ENCODE measurements around the gene TMEM260. TPM values are rescaled to one million over a fixed set of nuclear protein-coding genes. Genes with fewer than 3 reads are reported as not detected.
"Not testable (repeated sequence)": the region's sequence is repeated elsewhere in the genome, so short reads cannot be mapped to it uniquely, and the experiment has no call there.

TMEM260 gene
- total RNA-seq, 2 experiments from 2014 or later = 9.6 to 11.9 TPM

DNA sequence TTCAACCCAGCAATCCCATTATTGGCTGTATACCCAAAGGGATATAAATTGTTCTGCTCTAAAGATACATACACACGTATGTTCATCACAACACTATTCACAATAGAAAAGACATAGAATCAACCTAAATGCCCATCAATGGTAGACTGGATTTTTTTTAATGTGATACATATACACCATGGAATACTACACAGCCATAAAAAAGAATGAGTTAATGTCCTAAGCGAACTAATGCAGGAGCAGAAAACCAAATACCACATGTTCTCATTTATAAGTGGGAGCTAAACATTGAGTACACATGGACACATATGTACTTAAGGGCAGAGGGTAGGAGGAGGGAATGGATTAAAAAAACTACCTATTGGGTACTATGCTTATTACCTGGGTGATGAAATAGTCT, 32.1 kb downstream of the TMEM260 start:
- H3K9me3 Mint-ChIP-seq; H3K27me3 Mint-ChIP-seq (ENCODE audit: low read depth); CTCF ChIA-PET; DNase-seq; intact Hi-C loops (cut with micrococcal nuclease); H3K27ac Mint-ChIP-seq; H3K4me3 Mint-ChIP-seq; H3K4me1 Mint-ChIP-seq (ENCODE audit: low read depth): not testable (repeated sequence)
- H3K36me3 Mint-ChIP-seq (ENCODE audit: low read depth) = peaks cover 31% of the 10 kb centered on the region

GRCh38 chr14:56617084-56617483, 37.5 kb downstream of the TMEM260 start:
- Mint-ChIP-seq H3K27me3 (ENCODE audit: low read depth) (no peaks in the 10 kb centered on the region), H3K36me3 (ENCODE audit: low read depth) (peaks cover 24% of the 10 kb centered on the region)

GRCh38 chr14:56630707-56631106, 51.1 kb downstream of the TMEM260 start:
- peaks cover 63% of the 10 kb centered on the region for H3K36me3 Mint-ChIP-seq (ENCODE audit: low read depth)
- H3K4me3 Mint-ChIP-seq = no peak overlapping the region
- H3K4me1 Mint-ChIP-seq (ENCODE audit: low read depth) = no peaks in the 10 kb centered on the region
- no peak for DNase-seq
- CTCF ChIA-PET = no interaction called here
- intact Hi-C loops (cut with micrococcal nuclease) = no loop called here
- H3K27me3 Mint-ChIP-seq (ENCODE audit: low read depth) = no peaks in the 10 kb centered on the region
- peaks cover 9% of the 10 kb centered on the region for H3K9me3 Mint-ChIP-seq
- no peak overlapping the region for H3K27ac Mint-ChIP-seq

More at GRCh38 chr14:56617084-56617483, 37.5 kb downstream of the TMEM260 start:
- no peak overlapping the region for H3K27ac Mint-ChIP-seq
- no peak for DNase-seq
- H3K4me1 Mint-ChIP-seq (ENCODE audit: low read depth) = no peaks in the 10 kb centered on the region
- no peak overlapping the region for H3K4me3 Mint-ChIP-seq
- intact Hi-C loops (cut with micrococcal nuclease) = no loop called here
- H3K9me3 Mint-ChIP-seq = no peaks in the 10 kb centered on the region
- CTCF ChIA-PET = no interaction called here

DNA sequence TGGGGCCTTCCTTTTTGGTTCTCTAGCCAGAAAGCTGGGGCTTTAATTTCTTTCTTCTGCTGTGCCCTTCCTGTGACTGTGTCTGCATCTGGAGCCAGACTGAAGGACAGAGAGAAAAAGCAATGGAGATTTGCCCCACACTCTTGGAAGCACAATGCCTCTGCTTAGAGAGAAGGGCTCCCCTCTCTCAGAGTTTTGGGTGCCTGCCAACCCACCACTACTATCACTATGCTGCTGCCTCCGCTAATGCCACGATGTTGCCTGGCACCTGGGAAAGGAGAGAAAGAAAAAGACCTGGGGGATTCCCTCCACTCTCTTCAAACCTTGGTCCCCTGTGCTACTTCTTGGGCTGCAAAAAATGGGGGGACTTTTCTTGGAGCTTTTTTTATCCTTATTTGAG, 52.6 kb downstream of the TMEM260 start:
- H3K4me1 Mint-ChIP-seq (ENCODE audit: low read depth) = no peaks in the 10 kb centered on the region
- intact Hi-C loops (cut with micrococcal nuclease) = no loop called here
- H3K9me3 Mint-ChIP-seq = peaks cover 9% of the 10 kb centered on the region
- peaks cover 71% of the 10 kb centered on the region for H3K36me3 Mint-ChIP-seq (ENCODE audit: low read depth)
- H3K4me3 Mint-ChIP-seq = no peak overlapping the region
- H3K27me3 Mint-ChIP-seq (ENCODE audit: low read depth) = no peaks in the 10 kb centered on the region
- CTCF ChIA-PET = no interaction called here
- H3K27ac Mint-ChIP-seq = no peak overlapping the region
- DNase-seq = no peak

- H3K36me3 Mint-ChIP-seq (ENCODE audit: low read depth) = peaks cover 73% of the 10 kb centered on the region
- intact Hi-C loops (cut with micrococcal nuclease) = no loop called here
- H3K4me3 Mint-ChIP-seq = no peak overlapping the region
- peaks cover 6% of the 10 kb centered on the region for H3K9me3 Mint-ChIP-seq
- CTCF ChIA-PET = interaction anchor here (0.5 to 1.0 kb wide), 2 partner anchors 54 to 1058 kb away, joined by 3 read pairs; partner anchors contain the start of gene TMEM260
- no peak overlapping the region for H3K27ac Mint-ChIP-seq
- no peaks in the 10 kb centered on the region for H3K27me3 Mint-ChIP-seq (ENCODE audit: low read depth)
- H3K4me1 Mint-ChIP-seq (ENCODE audit: low read depth) = no peaks in the 10 kb centered on the region
- DNase-seq = no peak
These were observed 53.9 kb downstream of the TMEM260 start for GRCh38 chr14:56633544-56633943.

DNA sequence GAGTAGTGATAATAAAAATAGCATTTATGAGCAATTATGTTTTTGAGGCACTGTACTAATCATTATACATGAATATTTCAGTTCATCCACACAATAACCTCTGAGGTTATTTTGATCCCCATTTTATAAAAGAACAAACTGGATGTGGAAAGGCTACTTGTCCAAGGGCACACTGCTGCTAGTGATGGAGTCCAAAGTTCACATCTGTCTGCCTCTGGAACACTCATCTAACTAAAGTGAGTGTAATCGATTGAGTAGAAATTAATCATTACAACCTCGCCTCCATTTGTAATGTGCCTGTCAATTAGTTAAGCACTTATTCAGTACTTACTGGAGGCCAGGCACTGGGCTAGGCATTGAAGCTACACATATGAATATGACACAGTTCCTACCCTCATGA, 55.4 kb downstream of the TMEM260 start:
- intact Hi-C loops (cut with micrococcal nuclease) = no loop called here
- Mint-ChIP-seq H3K27ac (no peak overlapping the region), H3K4me3 (no peak overlapping the region), H3K36me3 (ENCODE audit: low read depth) (peaks cover 78% of the 10 kb centered on the region), H3K27me3 (ENCODE audit: low read depth) (no peaks in the 10 kb centered on the region), H3K4me1 (ENCODE audit: low read depth) (no peaks in the 10 kb centered on the region), H3K9me3 (peaks cover 4% of the 10 kb centered on the region)
- CTCF ChIA-PET = interaction anchor here (0.9 kb wide), 1 partner anchor 145 kb away, joined by 4 read pairs; no protein-coding TSS in a partner anchor
- no peak for DNase-seq

DNA sequence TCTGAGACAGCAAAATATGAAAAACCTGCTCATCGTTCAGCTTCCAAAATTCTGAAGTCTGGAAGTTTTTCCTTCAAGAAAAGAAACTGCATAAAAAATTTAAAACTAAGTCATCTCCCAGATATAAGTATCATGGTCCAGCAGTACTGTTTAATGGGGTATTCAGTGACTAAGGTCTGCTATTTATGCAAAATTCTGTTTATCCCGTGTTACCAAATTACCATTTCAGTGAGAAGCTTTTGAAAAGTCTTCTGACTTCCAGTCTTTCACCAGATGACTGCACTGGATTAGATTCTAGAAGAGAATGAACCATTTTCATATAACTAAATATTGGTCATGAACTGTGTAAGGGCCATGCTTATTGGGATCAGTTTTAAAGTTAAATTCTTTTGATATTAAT, 67.9 kb downstream of the TMEM260 start:
- Mint-ChIP-seq H3K9me3 (no peaks in the 10 kb centered on the region), H3K4me3 (no peak overlapping the region), H3K27me3 (ENCODE audit: low read depth) (no peaks in the 10 kb centered on the region), H3K4me1 (ENCODE audit: low read depth) (no peaks in the 10 kb centered on the region), H3K36me3 (ENCODE audit: low read depth) (peaks cover 8% of the 10 kb centered on the region), H3K27ac (no peak overlapping the region)
- DNase-seq = no peak
- CTCF ChIA-PET = interaction anchor here (0.7 to 0.9 kb wide), 2 partner anchors 157 to 220 kb away, joined by 3 read pairs; no protein-coding TSS in a partner anchor
- intact Hi-C loops (cut with micrococcal nuclease) = no loop called here

DNA sequence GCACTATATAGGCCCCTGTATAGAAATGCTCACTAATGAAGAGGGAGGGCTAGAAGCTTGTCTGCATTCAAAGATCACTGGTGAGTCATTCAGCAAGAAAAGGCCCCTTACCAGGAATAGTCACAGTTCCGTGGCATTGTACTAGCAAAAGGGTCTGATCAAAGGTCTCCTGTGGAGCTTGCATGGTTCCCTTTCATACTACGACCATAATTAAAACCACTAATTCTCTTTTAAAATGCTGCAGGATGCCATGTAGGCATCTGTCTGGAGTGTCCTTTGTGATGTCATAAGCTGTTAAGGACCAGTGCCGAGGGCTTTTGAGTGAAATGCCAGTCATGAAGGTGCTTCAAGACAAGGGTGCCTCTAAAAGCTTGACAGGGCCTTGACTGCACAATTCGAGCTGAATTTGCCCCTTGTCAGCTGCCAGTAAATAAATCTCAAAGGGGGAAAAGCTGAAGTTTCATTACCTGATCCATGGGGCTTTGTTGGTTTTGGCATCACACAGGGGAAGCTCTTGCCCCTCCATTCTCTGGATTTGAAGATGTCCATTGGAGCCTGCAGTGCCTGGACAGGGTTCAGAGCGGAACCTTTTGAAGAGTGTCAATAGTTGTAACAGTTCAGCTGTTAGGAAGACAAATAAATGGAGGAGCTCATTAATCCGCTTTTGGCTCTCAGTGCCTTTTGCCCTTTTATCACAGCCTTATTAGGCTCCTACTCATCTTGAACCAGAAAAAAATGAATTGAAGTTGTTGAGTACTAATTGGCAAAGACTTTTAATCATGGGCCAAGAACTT, 69.1 kb downstream of the TMEM260 start:
- no peak overlapping the region for H3K27ac Mint-ChIP-seq
- intact Hi-C loops (cut with micrococcal nuclease) = no loop called here
- H3K36me3 Mint-ChIP-seq (ENCODE audit: low read depth) = peaks cover 6% of the 10 kb centered on the region
- no peak overlapping the region for H3K4me3 Mint-ChIP-seq
- no peaks in the 10 kb centered on the region for H3K27me3 Mint-ChIP-seq (ENCODE audit: low read depth)
- DNase-seq = no peak
- CTCF ChIA-PET = no interaction called here
- H3K9me3 Mint-ChIP-seq = no peaks in the 10 kb centered on the region
- no peaks in the 10 kb centered on the region for H3K4me1 Mint-ChIP-seq (ENCODE audit: low read depth)

DNA sequence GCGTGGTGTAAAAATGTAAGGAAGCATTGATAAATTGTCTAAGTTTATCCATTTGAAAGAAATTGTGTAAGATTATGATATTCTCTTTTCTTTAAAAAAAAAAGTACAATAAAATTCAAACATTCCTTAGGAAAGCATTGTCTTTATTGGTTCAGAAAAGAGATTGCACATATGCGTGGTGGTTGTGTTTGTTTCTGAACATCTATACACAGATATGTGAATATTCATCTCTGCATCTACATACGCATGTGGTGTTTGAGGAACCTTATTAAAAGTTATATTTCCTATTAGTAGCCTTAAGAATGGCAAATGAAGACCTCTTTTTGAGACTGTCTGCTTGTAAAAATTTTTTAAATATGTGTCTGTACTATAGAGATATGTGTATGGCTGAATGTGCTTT, 69.8 kb downstream of the TMEM260 start:
- DNase-seq = no peak
- Mint-ChIP-seq H3K4me1 (ENCODE audit: low read depth) (no peaks in the 10 kb centered on the region), H3K4me3 (no peak overlapping the region), H3K9me3 (no peaks in the 10 kb centered on the region), H3K36me3 (ENCODE audit: low read depth) (peaks cover 6% of the 10 kb centered on the region), H3K27ac (no peak overlapping the region), H3K27me3 (ENCODE audit: low read depth) (no peaks in the 10 kb centered on the region)
- CTCF ChIA-PET = no interaction called here
- intact Hi-C loops (cut with micrococcal nuclease) = no loop called here

- H3K4me3 Mint-ChIP-seq = no peak overlapping the region
- intact Hi-C loops (cut with micrococcal nuclease) = no loop called here
- H3K4me1 Mint-ChIP-seq (ENCODE audit: low read depth) = no peaks in the 10 kb centered on the region
- no peak overlapping the region for H3K27ac Mint-ChIP-seq
- peaks cover 2% of the 10 kb centered on the region for H3K36me3 Mint-ChIP-seq (ENCODE audit: low read depth)
- CTCF ChIA-PET = no interaction called here
- no peaks in the 10 kb centered on the region for H3K9me3 Mint-ChIP-seq
- H3K27me3 Mint-ChIP-seq (ENCODE audit: low read depth) = no peaks in the 10 kb centered on the region
- no peak for DNase-seq
These were observed 70.5 kb downstream of the TMEM260 start for GRCh38 chr14:56650048-56650447.

DNA sequence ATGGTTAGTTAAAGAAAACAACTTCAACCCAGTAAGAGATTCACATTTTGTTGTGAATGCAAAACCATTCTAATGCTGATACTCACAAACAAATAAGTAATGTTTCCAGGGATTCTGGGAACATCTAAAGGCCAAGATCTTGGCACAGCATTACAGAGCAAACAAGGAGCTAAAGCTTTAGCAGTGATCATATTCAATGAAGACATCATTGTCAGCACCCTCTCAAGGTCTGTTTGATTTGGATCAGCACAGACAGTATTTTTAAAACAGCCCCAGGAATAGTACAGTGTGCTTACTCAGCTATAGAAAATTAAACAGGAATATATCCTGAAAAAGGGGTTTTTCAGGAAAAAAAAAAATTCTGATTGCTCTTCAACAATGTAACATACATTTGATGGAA, 71.4 kb downstream of the TMEM260 start:
- Mint-ChIP-seq H3K9me3 (no peaks in the 10 kb centered on the region), H3K27me3 (ENCODE audit: low read depth) (no peaks in the 10 kb centered on the region), H3K4me1 (ENCODE audit: low read depth) (no peaks in the 10 kb centered on the region), H3K27ac (no peak overlapping the region), H3K4me3 (no peak overlapping the region), H3K36me3 (ENCODE audit: low read depth) (peaks cover 2% of the 10 kb centered on the region)
- CTCF ChIA-PET = interaction anchor here (0.6 kb wide), 1 partner anchor 629 kb away, joined by 6 read pairs; no protein-coding TSS in a partner anchor
- DNase-seq = no peak
- intact Hi-C loops (cut with micrococcal nuclease) = no loop called here

DNA sequence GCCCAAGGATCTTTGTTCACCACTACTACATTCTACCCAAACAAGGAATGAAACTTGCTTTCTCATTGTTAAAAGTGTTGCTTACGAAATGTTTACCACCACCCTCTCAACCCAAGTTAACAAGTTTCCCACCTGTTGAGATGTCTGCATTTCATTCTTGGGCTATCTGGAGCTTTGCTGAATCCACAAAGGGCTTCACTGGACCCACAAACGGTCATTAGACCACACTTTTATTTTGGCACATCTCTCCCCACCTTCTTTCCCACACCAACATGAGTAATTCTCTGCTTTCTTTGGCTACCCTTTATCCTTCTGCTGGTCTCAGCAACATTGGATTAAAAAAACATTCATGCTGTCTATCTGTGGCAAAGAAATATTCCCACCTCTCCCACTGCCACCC, 78.0 kb downstream of the TMEM260 start:
- intact Hi-C loops (cut with micrococcal nuclease) = no loop called here
- Mint-ChIP-seq H3K4me3 (no peak overlapping the region), H3K27ac (no peak overlapping the region), H3K36me3 (ENCODE audit: low read depth) (no peaks in the 10 kb centered on the region), H3K27me3 (ENCODE audit: low read depth) (no peaks in the 10 kb centered on the region), H3K4me1 (ENCODE audit: low read depth) (no peaks in the 10 kb centered on the region), H3K9me3 (no peaks in the 10 kb centered on the region)
- no peak for DNase-seq
- CTCF ChIA-PET = interaction anchor here (0.7 kb wide), 1 partner anchor 167 kb away, joined by 3 read pairs; no protein-coding TSS in a partner anchor

GRCh38 chr14:56659378-56659777, 79.8 kb downstream of the TMEM260 start:
- Mint-ChIP-seq H3K36me3 (ENCODE audit: low read depth) (no peaks in the 10 kb centered on the region), H3K4me1 (ENCODE audit: low read depth) (no peaks in the 10 kb centered on the region), H3K27ac (no peak overlapping the region), H3K4me3 (no peak overlapping the region), H3K9me3 (no peaks in the 10 kb centered on the region), H3K27me3 (ENCODE audit: low read depth) (no peaks in the 10 kb centered on the region)
- intact Hi-C loops (cut with micrococcal nuclease) = no loop called here
- CTCF ChIA-PET = interaction anchor here (0.7 to 1.5 kb wide), 4 partner anchors 115 to 509 kb away, joined by 3 to 4 read pairs (median 3); no protein-coding TSS in a partner anchor
- DNase-seq = no peak
